GM19328 (cell line): ENCODE results near the gene MS4A12.
A peak's percentile ranks its signal among the peaks of the same experiment; 100 is the strongest.
"Not testable (repeated sequence)": the region's sequence is repeated elsewhere in the genome, so short reads cannot be mapped to it uniquely, and the experiment has no call there.

Experiments
- ATAC-seq: cut with Tn5 transposase; IDR thresholded peaks from one replicate; pipeline ENCODE4 v1.9.1; 2021; ENCODE audit warnings: mild to moderate bottlenecking, moderate library complexity; ENCODE audit not compliant: unreplicated experiment

MS4A12 gene, protein sequence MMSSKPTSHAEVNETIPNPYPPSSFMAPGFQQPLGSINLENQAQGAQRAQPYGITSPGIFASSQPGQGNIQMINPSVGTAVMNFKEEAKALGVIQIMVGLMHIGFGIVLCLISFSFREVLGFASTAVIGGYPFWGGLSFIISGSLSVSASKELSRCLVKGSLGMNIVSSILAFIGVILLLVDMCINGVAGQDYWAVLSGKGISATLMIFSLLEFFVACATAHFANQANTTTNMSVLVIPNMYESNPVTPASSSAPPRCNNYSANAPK

GRCh38 chr11:60492488-60493009, at the start of gene MS4A12:
Gene MS4A12 (plus strand): TSS chr11:60492778. CDS start chr11:60497319, 4,541 bp downstream.
- no peak for ATAC-seq

DNA sequence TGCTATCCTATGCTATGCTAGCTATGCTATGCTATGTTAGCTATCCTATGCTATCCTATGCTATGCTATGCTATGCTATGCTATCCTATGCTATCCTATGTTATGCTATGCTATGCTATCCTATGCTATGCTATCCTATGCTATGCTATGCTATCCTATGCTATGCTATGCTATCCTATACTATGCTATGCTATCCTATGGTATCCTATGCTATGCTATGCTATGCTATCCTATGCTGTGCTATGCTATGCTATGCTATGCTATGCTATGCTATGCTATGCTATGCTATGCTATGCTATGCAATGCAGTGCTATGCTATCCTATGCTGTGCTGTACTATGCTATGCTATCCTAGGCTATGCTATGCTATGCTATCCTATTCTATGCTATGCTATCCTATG, 45.5 kb upstream of the MS4A12 start:
- ATAC-seq, result no peak

- ATAC-seq, result no peak
Observed at GRCh38 chr11:60447846-60448245, 44.7 kb upstream of the MS4A12 start.

DNA sequence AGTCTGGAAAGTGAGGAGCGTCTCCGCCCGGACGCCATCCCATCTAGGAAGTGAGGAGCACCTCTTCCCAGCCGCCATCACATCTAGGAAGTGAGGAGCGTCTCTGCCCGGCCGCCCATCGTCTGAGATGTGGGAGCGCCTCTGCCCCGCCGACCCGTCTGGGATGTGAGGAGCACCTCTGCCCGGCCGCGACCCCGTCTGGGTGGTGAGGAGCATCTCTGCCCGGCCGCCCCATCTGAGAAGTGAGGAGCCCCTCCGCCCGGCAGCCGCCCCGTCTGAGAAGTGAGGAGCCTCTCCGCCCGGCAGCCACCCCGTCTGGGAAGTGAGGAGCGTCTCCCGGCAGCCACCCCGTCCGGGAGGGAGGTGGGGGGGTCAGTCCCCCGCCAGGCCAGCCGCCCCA, 41.4 kb upstream of the MS4A12 start:
- ATAC-seq, result not testable (repeated sequence)

- ATAC-seq, result no peak
Observed at GRCh38 chr11:60454212-60454611, 38.4 kb upstream of the MS4A12 start.

GRCh38 chr11:60455531-60456042, 37.0 kb upstream of the MS4A12 start, which contains the start of gene MS4A1:
Gene MS4A1 (plus strand): TSS chr11:60455847. CDS start chr11:60462375, 6,528 bp downstream.
- ATAC-seq, result peak; percentile 78

GRCh38 chr11:60457576-60457975, 35.0 kb upstream of the MS4A12 start:
- ATAC-seq, result peak; percentile 36

GRCh38 chr11:60459345-60459744, 33.2 kb upstream of the MS4A12 start:
- ATAC-seq, result no peak

DNA sequence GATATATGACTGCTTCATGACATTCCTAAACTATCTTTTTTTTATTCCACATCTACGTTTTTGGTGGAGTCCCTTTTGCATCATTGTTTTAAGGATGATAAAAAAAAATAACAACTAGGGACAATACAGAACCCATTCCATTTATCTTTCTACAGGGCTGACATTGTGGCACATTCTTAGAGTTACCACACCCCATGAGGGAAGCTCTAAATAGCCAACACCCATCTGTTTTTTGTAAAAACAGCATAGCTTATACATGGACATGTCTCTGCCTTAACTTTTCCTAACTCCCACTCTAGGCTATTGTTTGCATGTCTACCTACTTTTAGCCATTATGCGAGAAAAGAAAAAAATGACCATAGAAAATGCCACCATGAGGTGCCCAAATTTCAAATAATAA, 23.7 kb upstream of the MS4A12 start:
- ATAC-seq, result no peak

DNA sequence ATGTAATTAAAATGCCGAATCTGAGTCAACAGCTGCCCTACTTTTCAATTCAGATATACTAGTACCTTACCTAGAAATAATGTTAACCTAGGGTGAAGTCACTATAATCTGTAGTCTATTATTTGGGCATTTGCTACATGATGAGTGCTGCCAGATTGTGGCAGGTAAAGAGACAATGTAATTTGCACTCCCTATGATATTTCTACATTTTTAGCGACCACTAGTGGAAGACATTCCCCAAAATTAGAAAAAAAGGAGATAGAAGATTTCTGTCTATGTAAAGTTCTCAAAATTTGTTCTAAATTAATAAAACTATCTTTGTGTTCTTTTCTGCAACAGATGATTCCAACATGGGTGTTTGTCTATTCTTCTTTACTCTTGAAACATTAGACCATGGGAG, 22.9 kb upstream of the MS4A12 start:
- no peak for ATAC-seq

DNA sequence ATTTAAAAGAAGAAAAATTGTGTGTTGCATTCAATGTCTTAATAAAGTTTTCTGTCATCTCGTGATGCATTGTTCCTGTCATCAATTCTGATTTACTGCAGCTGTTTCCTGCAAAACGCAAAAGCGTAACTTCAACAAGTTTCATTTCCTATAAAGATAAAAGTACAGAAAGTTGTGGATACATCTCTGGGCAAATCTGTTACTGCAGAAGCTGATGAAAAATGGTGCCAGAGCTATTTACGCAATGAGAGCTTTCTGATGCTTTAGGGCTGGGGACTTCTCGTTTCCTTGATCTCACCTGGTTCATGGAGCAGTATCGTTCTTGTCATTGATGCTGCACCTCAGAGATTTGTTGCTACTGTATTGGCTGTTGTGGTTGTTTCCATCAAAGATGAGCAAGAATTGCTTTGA, 15.5 kb upstream of the MS4A12 start:
- no peak for ATAC-seq

- ATAC-seq, result no peak
Observed at GRCh38 chr11:60482361-60482760, 10.2 kb upstream of the MS4A12 start.

GRCh38 chr11:60485987-60486386, 6.6 kb upstream of the MS4A12 start:
- peak; percentile 94 for ATAC-seq

- no peak for ATAC-seq
Observed at GRCh38 chr11:60493454-60493853, 876 bp downstream of the MS4A12 start.

- ATAC-seq, result no peak
Observed at GRCh38 chr11:60498399-60498798, 5.8 kb downstream of the MS4A12 start.

GRCh38 chr11:60498853-60499252, 6.3 kb downstream of the MS4A12 start:
- ATAC-seq, result peak; percentile 83

GRCh38 chr11:60500276-60500910, 7.8 kb downstream of the MS4A12 start:
- ATAC-seq, result no peak

DNA sequence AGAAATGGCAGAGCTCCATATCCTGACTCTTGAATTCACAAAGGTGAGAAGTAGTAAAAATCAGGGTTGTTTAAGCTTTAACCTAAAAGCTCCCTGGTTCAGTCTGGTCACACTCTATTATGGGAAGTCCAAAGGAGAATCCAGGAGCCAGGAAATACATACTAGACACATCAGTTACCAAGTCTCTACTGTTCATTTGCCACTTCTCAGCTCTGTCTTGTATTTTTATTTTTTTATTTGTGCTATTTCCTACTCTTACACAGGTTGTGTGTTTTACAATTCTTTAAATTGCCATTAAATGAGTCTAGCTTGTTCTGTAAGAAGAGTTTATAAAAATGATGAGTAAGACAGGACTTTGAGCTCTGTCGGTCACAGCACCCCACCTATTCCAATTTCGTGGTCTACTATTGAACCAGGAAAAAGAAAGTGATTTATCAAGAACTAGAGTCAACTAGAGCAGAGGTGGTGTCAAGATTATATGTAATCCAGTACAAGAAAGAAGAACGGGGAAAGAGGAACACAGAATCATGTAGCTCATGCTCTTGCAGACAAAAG, 9.7 kb downstream of the MS4A12 start:
- ATAC-seq, result no peak

- no peak for ATAC-seq
Observed at GRCh38 chr11:60504219-60504905, 11.8 kb downstream of the MS4A12 start.

DNA sequence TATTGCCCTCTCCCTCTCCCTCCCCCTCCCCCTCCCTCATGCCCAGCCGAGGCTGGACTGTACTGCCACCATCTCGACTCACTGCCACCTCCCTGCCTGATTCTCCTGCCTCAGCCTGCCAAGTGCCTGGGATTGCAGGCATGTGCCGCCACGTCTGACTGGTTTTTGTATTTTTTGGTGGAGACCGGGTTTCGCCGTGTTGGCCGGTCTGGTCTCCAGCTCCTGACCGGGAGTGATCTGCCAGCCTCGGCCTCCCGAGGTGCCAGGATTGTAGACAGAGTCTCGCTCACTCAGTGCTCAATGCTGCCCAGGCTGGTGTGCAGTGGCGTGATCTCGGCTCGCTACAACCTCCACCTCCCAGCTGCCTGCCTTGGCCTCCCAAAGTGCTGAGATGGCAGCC, 17.0 kb downstream of the MS4A12 start:
- not testable (repeated sequence) for ATAC-seq

GRCh38 chr11:60510209-60510608, 17.6 kb downstream of the MS4A12 start:
- not testable (repeated sequence) for ATAC-seq
